Tibial nerve (tissue), 4 donors: ENCODE measurements around the gene RBMS3. TPM values are rescaled to one million over a fixed set of nuclear protein-coding genes. Genes with fewer than 3 reads are reported as not detected.

ENCODE experiments used
- DNase-seq, 2 donors: peaks; one replicate each; pipeline ENCODE4 v3.0.0-alpha.2; 2019; ENCODE audit warnings: low spot score in 2 of 2
- H3K27ac ChIP-seq, 4 donors: fragments of 200-600 bp; sonication (generic) in 3 of 4; one replicate each; pipeline ENCODE4 v1.5.1; 2017 to 2019; ENCODE audit warnings: mild to moderate bottlenecking in 1 of 4
- H3K27me3 ChIP-seq, 2 donors: fragments of 200-600 bp; sonication (generic) in 1 of 2; one replicate each; pipeline versions ENCODE4 v1.5.1 to v1.6.0; 2017 to 2019
- H3K36me3 ChIP-seq, 3 donors: fragments of 200-600 bp; sonication (generic); one replicate each; pipeline ENCODE4 v1.5.1; 2018 to 2019
- H3K4me1 ChIP-seq, 4 donors: fragments of 200-600 bp; sonication (generic) in 3 of 4; one replicate each; pipeline ENCODE4 v1.5.1; 2017 to 2019
- H3K4me3 ChIP-seq, 4 donors: fragments of 200-600 bp; sonication (generic) in 3 of 4; one replicate each; pipeline ENCODE4 v1.5.1; 2017 to 2019; ENCODE audit warnings: mild to moderate bottlenecking in 1 of 4, moderate library complexity in 1 of 4
- H3K9me3 ChIP-seq, 4 donors: fragments of 200-600 bp; sonication (generic) in 3 of 4; one replicate each; pipeline ENCODE4 v1.5.1; 2017 to 2019
- CTCF ChIP-seq, 5 experiments: fragments of 200-600 bp in 3 of 5; fragments of 450-650 bp in 2 of 5; sonication (generic) in 3 of 5; IDR thresholded peaks; one replicate each; pipeline ENCODE4 v1.5.1; 2016 to 2019; ENCODE audit warnings: antibody characterized with exemption in 5 of 5, mild to moderate bottlenecking in 3 of 5, moderate library complexity in 2 of 5
- EP300 ChIP-seq, 2 donors: sonication (generic); formaldehyde crosslinking; IDR thresholded peaks; one replicate each; pipeline ENCODE4 v1.6.1; 2017; ENCODE audit warnings: antibody characterized with exemption in 2 of 2, mild to moderate bottlenecking in 1 of 2
- POLR2A ChIP-seq, 2 donors: fragments of 450-650 bp; IDR thresholded peaks; one replicate each; pipeline ENCODE4 v1.6.1; 2017; ENCODE audit warnings: antibody characterized with exemption in 2 of 2, mild to moderate bottlenecking in 2 of 2, moderate library complexity in 2 of 2
- WGBS, 2 donors: methylation state at CpG; one replicate each; pipeline ENCODE4 v1.1.5; 2018; 5-methylcytosine and 5-hydroxymethylcytosine counted together
- total RNA-seq, 4 donors: library from RNA; depleted of rRNA; stranded (reverse); fragments of >200 nt; gene quantifications; one replicate each; pipeline ENCODE4 v1.1.0, GENCODE V29; 2016

Gene RBMS3
- total RNA-seq, 4 donors from 2014 or later: 157 to 175 (median 161) TPM

- no peak for TF ChIP-seq CTCF (IDR thresholded peaks at IDR 0.05)
- no peak for TF ChIP-seq EP300 (IDR thresholded peaks at IDR 0.05)
- no peak for TF ChIP-seq POLR2A (IDR thresholded peaks at IDR 0.05)
- no peak overlapping the region for H3K27ac ChIP-seq
- no peak overlapping the region for H3K4me3 ChIP-seq
- H3K4me1 ChIP-seq: peaks cover 0 to 43% (median 10%) of the 10 kb centered on the region in 4 donors
- H3K36me3 ChIP-seq: no peaks in the 10 kb centered on the region
- no peaks in the 10 kb centered on the region for H3K9me3 ChIP-seq
- H3K27me3 ChIP-seq: no peaks in the 10 kb centered on the region
- WGBS, 2 donors: 61 to 65% methylated on average over 3 of the region's 3 CpGs
- no peak for DNase-seq
These were observed 171.0 kb downstream of the RBMS3 start for GRCh38 chr3:29451920-29452319.

GRCh38 chr3:29452934-29453283 lies 172.0 kb downstream of the RBMS3 start:
- H3K9me3 ChIP-seq: no peaks in the 10 kb centered on the region
- H3K4me1 ChIP-seq: peaks cover 0 to 42% (median 10%) of the 10 kb centered on the region in 4 donors
- H3K36me3 ChIP-seq: no peaks in the 10 kb centered on the region
- TF ChIP-seq CTCF (IDR thresholded peaks at IDR 0.05) (no peak), EP300 (IDR thresholded peaks at IDR 0.05) (no peak), POLR2A (IDR thresholded peaks at IDR 0.05) (no peak)
- DNase-seq: no peak
- no peak overlapping the region for H3K4me3 ChIP-seq
- 59% methylated on average over 2 of the region's 2 CpGs for WGBS, 2 donors
- no peaks in the 10 kb centered on the region for H3K27me3 ChIP-seq
- peak overlapping the region in 1 of 4 donors; percentile 53 for H3K27ac ChIP-seq

GRCh38 chr3:29453284-29454001 lies 172.6 kb downstream of the RBMS3 start:
- Histone ChIP-seq H3K4me3 (no peak overlapping the region), H3K36me3 (no peaks in the 10 kb centered on the region), H3K27me3 (no peaks in the 10 kb centered on the region), H3K9me3 (no peaks in the 10 kb centered on the region), H3K27ac (peak overlapping the region in 2 of 4 donors; percentile 46 to 53), H3K4me1 (peaks cover 0 to 36% (median 10%) of the 10 kb centered on the region in 4 donors)
- TF ChIP-seq POLR2A (IDR thresholded peaks at IDR 0.05): no peak
- TF ChIP-seq CTCF (IDR thresholded peaks at IDR 0.05): no peak
- TF ChIP-seq EP300 (IDR thresholded peaks at IDR 0.05): peak in 1 of 2 donors; percentile 14
- 54% methylated on average over 7 of the region's 7 CpGs for WGBS, 2 donors
- no peak for DNase-seq

GRCh38 chr3:29454161-29454611 lies 173.3 kb downstream of the RBMS3 start:
- Histone ChIP-seq H3K36me3 (no peaks in the 10 kb centered on the region), H3K9me3 (no peaks in the 10 kb centered on the region), H3K27ac (peak overlapping the region in 2 of 4 donors; percentile 46 to 53), H3K4me3 (no peak overlapping the region), H3K27me3 (no peaks in the 10 kb centered on the region), H3K4me1 (peaks cover 0 to 33% (median 10%) of the 10 kb centered on the region in 4 donors)
- TF ChIP-seq POLR2A (IDR thresholded peaks at IDR 0.05) (no peak), CTCF (IDR thresholded peaks at IDR 0.05) (no peak), EP300 (IDR thresholded peaks at IDR 0.05) (peak in 1 of 2 donors; percentile 30)
- 33 to 34% methylated on average over 5 of the region's 5 CpGs for WGBS, 2 donors
- no peak for DNase-seq

- H3K4me1 ChIP-seq: peaks cover 0 to 30% (median 10%) of the 10 kb centered on the region in 4 donors
- WGBS, 2 donors: 91 to 92% methylated on average over 2 of the region's 2 CpGs
- H3K27ac ChIP-seq: no peak overlapping the region
- DNase-seq: no peak
- no peak overlapping the region for H3K4me3 ChIP-seq
- no peaks in the 10 kb centered on the region for H3K27me3 ChIP-seq
- H3K9me3 ChIP-seq: no peaks in the 10 kb centered on the region
- no peaks in the 10 kb centered on the region for H3K36me3 ChIP-seq
- no peak for TF ChIP-seq CTCF (IDR thresholded peaks at IDR 0.05)
- no peak for TF ChIP-seq POLR2A (IDR thresholded peaks at IDR 0.05)
- no peak for TF ChIP-seq EP300 (IDR thresholded peaks at IDR 0.05)
These were observed 176.0 kb downstream of the RBMS3 start for GRCh38 chr3:29456901-29457300.
